Measurements from ENCODE around the gene YAE1. TPM values are rescaled to one million over a fixed set of nuclear protein-coding genes. Genes with fewer than 3 reads are reported as not detected.

YAE1 gene
- total RNA-seq, 1 donor from 2014 or later = 43.6 TPM

DNA sequence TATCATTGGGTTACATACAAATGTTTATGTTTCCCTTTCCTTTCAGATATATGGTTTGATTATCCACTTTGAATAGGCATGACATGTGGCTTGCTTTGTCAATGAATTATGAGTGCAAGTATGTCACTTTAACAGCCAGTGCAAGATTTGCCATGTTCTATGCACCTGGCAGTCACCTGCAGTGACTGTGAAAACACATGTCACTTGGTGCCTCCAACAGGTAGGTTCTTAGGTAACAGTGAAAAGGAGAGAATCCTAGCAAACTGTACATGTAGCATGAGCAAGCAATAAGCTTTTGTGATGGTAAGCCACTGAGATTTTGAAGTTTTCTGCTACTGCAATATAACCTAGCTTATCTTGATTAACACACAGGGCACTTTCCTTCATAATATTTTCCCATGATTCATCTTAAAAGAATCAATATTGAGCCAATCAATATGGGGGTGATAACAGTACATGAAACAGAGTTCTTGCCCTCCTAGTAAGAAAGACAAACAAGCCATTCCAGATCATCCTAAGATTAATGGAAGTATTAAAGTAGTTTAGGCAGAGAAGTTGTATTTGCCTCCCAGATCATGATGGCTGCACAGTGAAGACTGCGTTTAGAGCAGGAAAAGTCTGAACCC, 49.3 kb downstream of the YAE1 start:
- Mint-ChIP-seq H3K4me3 (ENCODE audit: unreplicated experiment) (no peak overlapping the region), H3K27ac (ENCODE audit: unreplicated experiment) (no peak overlapping the region)

DNA sequence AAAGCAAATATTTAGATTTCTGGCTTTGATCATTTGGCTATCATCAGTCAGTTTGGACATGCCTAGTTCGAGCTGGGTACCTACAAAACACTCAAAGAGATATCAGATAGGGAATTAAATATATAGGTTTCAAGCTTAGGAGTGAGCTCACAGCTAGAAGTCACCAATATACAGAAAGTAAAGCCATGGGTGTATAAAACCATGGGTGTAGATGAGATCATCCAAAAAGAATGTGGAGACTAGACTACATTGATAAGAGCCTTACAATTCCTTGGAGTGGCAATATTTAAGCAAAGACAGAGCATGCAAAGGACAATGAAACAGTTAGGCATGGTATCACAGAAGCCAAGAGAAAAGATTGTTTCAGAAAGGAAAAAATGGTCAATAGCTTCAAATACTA, 49.9 kb downstream of the YAE1 start:
- TF ChIP-seq, protein P1, sequence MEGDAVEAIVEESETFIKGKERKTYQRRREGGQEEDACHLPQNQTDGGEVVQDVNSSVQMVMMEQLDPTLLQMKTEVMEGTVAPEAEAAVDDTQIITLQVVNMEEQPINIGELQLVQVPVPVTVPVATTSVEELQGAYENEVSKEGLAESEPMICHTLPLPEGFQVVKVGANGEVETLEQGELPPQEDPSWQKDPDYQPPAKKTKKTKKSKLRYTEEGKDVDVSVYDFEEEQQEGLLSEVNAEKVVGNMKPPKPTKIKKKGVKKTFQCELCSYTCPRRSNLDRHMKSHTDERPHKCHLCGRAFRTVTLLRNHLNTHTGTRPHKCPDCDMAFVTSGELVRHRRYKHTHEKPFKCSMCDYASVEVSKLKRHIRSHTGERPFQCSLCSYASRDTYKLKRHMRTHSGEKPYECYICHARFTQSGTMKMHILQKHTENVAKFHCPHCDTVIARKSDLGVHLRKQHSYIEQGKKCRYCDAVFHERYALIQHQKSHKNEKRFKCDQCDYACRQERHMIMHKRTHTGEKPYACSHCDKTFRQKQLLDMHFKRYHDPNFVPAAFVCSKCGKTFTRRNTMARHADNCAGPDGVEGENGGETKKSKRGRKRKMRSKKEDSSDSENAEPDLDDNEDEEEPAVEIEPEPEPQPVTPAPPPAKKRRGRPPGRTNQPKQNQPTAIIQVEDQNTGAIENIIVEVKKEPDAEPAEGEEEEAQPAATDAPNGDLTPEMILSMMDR (IDR thresholded peaks at IDR 0.05; ENCODE audit: partially characterized antibody, unreplicated experiment) = no peak
- Mint-ChIP-seq H3K4me3 (ENCODE audit: unreplicated experiment) (no peak overlapping the region), H3K36me3 (ENCODE audit: unreplicated experiment) (no peaks in the 10 kb centered on the region), H3K9me3 (ENCODE audit: unreplicated experiment) (no peaks in the 10 kb centered on the region), H3K4me1 (ENCODE audit: low read depth, unreplicated experiment) (no peaks in the 10 kb centered on the region), H3K27ac (ENCODE audit: unreplicated experiment) (no peak overlapping the region), H3K27me3 (ENCODE audit: unreplicated experiment) (peaks cover 2% of the 10 kb centered on the region)
- DNase-seq = no peak

More for the DNA sequence above, 49.3 kb downstream of the YAE1 start:
- TF ChIP-seq, protein P1 (IDR thresholded peaks at IDR 0.05; ENCODE audit: partially characterized antibody, unreplicated experiment) = no peak
- no peak for DNase-seq
- Mint-ChIP-seq H3K36me3 (ENCODE audit: unreplicated experiment) (no peaks in the 10 kb centered on the region), H3K27me3 (ENCODE audit: unreplicated experiment) (peaks cover 4% of the 10 kb centered on the region), H3K4me1 (ENCODE audit: low read depth, unreplicated experiment) (no peaks in the 10 kb centered on the region), H3K9me3 (ENCODE audit: unreplicated experiment) (no peaks in the 10 kb centered on the region)

DNA sequence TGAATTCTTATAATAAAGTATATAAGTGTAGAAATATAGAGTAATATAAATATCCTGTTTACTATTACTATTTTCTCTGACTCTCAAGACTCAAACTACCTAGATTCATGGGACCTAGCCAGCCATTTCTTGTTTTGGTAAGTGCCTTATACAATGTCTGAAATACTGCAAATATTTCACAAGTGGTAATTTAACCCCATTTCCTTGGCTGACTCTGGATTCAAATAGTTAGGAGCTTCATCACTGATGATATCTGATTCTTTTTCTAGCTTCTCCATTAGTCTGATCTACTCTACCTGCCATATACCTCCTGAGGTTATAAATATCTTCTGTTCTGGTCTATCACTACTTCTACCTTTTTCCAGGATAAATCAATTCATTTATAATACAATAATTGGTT, 50.8 kb downstream of the YAE1 start:
- H3K9me3 Mint-ChIP-seq (ENCODE audit: unreplicated experiment) = no peaks in the 10 kb centered on the region
- no peaks in the 10 kb centered on the region for H3K36me3 Mint-ChIP-seq (ENCODE audit: unreplicated experiment)
- H3K27me3 Mint-ChIP-seq (ENCODE audit: unreplicated experiment) = peaks cover 2% of the 10 kb centered on the region
- TF ChIP-seq, protein P1 (IDR thresholded peaks at IDR 0.05; ENCODE audit: partially characterized antibody, unreplicated experiment) = no peak
- no peak overlapping the region for H3K27ac Mint-ChIP-seq (ENCODE audit: unreplicated experiment)
- no peak for DNase-seq
- no peak overlapping the region for H3K4me3 Mint-ChIP-seq (ENCODE audit: unreplicated experiment)
- peaks cover 2% of the 10 kb centered on the region for H3K4me1 Mint-ChIP-seq (ENCODE audit: low read depth, unreplicated experiment)

DNA sequence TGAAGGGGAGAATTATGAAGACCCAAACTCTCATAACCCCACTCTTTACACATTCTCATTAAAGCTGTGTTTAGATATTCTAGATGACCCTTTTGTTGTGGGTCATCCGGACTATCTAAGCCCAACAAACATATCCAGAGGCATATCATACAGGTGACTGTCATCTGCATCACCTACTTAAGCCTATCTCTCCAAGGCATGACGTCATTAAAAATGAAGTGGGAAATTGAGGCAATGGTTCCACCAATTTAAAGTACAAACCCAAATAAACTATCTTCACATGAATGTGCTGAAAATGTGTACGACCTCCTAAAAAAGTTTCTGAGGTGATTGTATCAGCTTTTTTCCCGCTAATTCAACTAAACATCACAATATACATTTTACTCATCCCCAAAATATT, 52.7 kb downstream of the YAE1 start:
- H3K4me1 Mint-ChIP-seq (ENCODE audit: low read depth, unreplicated experiment) = peaks cover 7% of the 10 kb centered on the region
- peaks cover 2% of the 10 kb centered on the region for H3K27me3 Mint-ChIP-seq (ENCODE audit: unreplicated experiment)
- H3K27ac Mint-ChIP-seq (ENCODE audit: unreplicated experiment) = no peak overlapping the region
- no peak overlapping the region for H3K4me3 Mint-ChIP-seq (ENCODE audit: unreplicated experiment)
- H3K36me3 Mint-ChIP-seq (ENCODE audit: unreplicated experiment) = no peaks in the 10 kb centered on the region
- H3K9me3 Mint-ChIP-seq (ENCODE audit: unreplicated experiment) = peaks cover 5% of the 10 kb centered on the region
- TF ChIP-seq, protein P1 (IDR thresholded peaks at IDR 0.05; ENCODE audit: partially characterized antibody, unreplicated experiment) = no peak
- DNase-seq = no peak

DNA sequence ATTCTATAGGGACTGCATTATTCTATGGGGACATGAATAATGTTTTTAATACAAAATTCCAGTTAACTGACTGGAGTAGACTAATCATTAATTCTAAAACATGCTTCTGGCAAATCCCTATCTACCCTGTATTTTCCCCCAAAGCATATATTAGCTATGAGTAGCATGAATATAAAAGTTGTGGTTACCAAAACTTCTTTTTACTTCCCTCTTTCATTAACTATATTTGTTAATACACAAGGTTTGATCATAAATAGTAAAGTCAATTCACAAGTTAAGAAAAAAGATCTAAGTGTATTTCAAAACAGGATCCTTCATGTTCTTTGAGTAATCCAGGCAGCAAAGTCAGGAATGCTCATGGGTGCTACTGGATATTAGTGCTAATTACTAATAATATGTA, 54.3 kb downstream of the YAE1 start:
- TF ChIP-seq, protein P1 (IDR thresholded peaks at IDR 0.05; ENCODE audit: partially characterized antibody, unreplicated experiment) = no peak
- Mint-ChIP-seq H3K36me3 (ENCODE audit: unreplicated experiment) (no peaks in the 10 kb centered on the region), H3K27ac (ENCODE audit: unreplicated experiment) (no peak overlapping the region), H3K27me3 (ENCODE audit: unreplicated experiment) (peaks cover 8% of the 10 kb centered on the region), H3K9me3 (ENCODE audit: unreplicated experiment) (peaks cover 10% of the 10 kb centered on the region), H3K4me3 (ENCODE audit: unreplicated experiment) (no peak overlapping the region), H3K4me1 (ENCODE audit: low read depth, unreplicated experiment) (peaks cover 12% of the 10 kb centered on the region)
- no peak for DNase-seq
